DMS153 treated with DMSO at 0.1 percent for 48 hours (cell line): Measurements from ENCODE around the gene FAM187B.
"Not testable (repeated sequence)": the region's sequence is repeated elsewhere in the genome, so short reads cannot be mapped to it uniquely, and the experiment has no call there.

Experiments
- DNase-seq: peaks from one replicate; lab custom pipeline; 2025; ENCODE audit not compliant: unreplicated experiment; lab: John Stamatoyannopoulos, UW

Gene FAM187B

GRCh38 chr19:35236638-35237400 is 8.3 kb upstream of the FAM187B start:
- DNase-seq = no peak

GRCh38 chr19:35232912-35233311 is 4.4 kb upstream of the FAM187B start:
- DNase-seq = no peak

GRCh38 chr19:35231956-35232645 is 3.6 kb upstream of the FAM187B start:
- no peak for DNase-seq

GRCh38 chr19:35229601-35230000 is 1.1 kb upstream of the FAM187B start:
- no peak for DNase-seq

GRCh38 chr19:35226748-35227147 is 1.8 kb downstream of the FAM187B start:
- DNase-seq = no peak

GRCh38 chr19:35225951-35226350 is 2.6 kb downstream of the FAM187B start:
- DNase-seq = no peak

GRCh38 chr19:35224681-35225571 is 3.6 kb downstream of the FAM187B start:
- DNase-seq = no peak

GRCh38 chr19:35223862-35224505 is 4.6 kb downstream of the FAM187B start:
- DNase-seq = no peak

- no peak for DNase-seq
Observed at GRCh38 chr19:35223084-35223790, 5.3 kb downstream of the FAM187B start.

GRCh38 chr19:35222373-35223015 is 6.0 kb downstream of the FAM187B start:
- no peak for DNase-seq

- DNase-seq = not testable (repeated sequence)
Observed at GRCh38 chr19:35220973-35221590, 7.5 kb downstream of the FAM187B start.

- DNase-seq = no peak
Observed at GRCh38 chr19:35220315-35220921, 8.1 kb downstream of the FAM187B start.

GRCh38 chr19:35219008-35219407 is 9.5 kb downstream of the FAM187B start:
- DNase-seq = no peak

GRCh38 chr19:35217649-35217990 is 10.9 kb downstream of the FAM187B start:
- no peak for DNase-seq

GRCh38 chr19:35216833-35217648 is 11.5 kb downstream of the FAM187B start:
- no peak for DNase-seq

- no peak for DNase-seq
Observed at GRCh38 chr19:35216016-35216832, 12.3 kb downstream of the FAM187B start.

- no peak for DNase-seq
Observed at GRCh38 chr19:35214766-35215422, 13.6 kb downstream of the FAM187B start.
